Vagina (tissue), 2 donors: ENCODE results near the gene HMGCR.

ENCODE experiments used
- CTCF ChIP-seq, 3 experiments: fragments of 450-650 bp in 2 of 3; fragments of 200-600 bp in 1 of 3; sonication (generic) in 1 of 3; IDR thresholded peaks; one replicate each; pipeline ENCODE4 v1.5.1; 2017 to 2019; ENCODE audit warnings: antibody characterized with exemption in 3 of 3, mild to moderate bottlenecking in 2 of 3, moderate library complexity in 2 of 3
- POLR2A ChIP-seq, 2 donors: fragments of 450-650 bp; IDR thresholded peaks; one replicate each; pipeline ENCODE4 v1.6.1; 2017; ENCODE audit warnings: antibody characterized with exemption in 2 of 2, mild to moderate bottlenecking in 2 of 2, moderate library complexity in 2 of 2
- POLR2AphosphoS5 ChIP-seq, 2 donors: sonication (generic); formaldehyde crosslinking; IDR thresholded peaks; one replicate each; pipeline ENCODE4 v1.9.0; 2017; ENCODE audit warnings: antibody characterized with exemption in 2 of 2, mild to moderate bottlenecking in 2 of 2, low read depth in 1 of 2; ENCODE audit not compliant: insufficient read depth in 1 of 2

GRCh38 chr5:75405296-75405695, 68.3 kb downstream of the HMGCR start:
- TF ChIP-seq CTCF (IDR thresholded peaks at IDR 0.05) (no peak), POLR2A (IDR thresholded peaks at IDR 0.05) (no peak), POLR2AphosphoS5 (IDR thresholded peaks at IDR 0.05; ENCODE audit: insufficient read depth in 1 of 2, low read depth in 1 of 2) (no peak)
